Esophagus muscularis mucosa (tissue), 3 donors: Measurements from ENCODE around the gene CCDC137.

Experiments
- CTCF ChIP-seq, 3 experiments: fragments of 200-600 bp in 2 of 3; fragments of 450-650 bp in 1 of 3; sonication (generic) in 2 of 3; IDR thresholded peaks; one replicate each; pipeline ENCODE4 v1.5.1; 2017 to 2019; ENCODE audit warnings: antibody characterized with exemption in 3 of 3, mild to moderate bottlenecking in 2 of 3, moderate library complexity in 1 of 3
- POLR2A ChIP-seq: fragments of 450-650 bp; IDR thresholded peaks from one replicate; pipeline ENCODE4 v1.6.1; 2017; ENCODE audit warnings: antibody characterized with exemption, moderate library complexity, mild to moderate bottlenecking, low read depth
- POLR2AphosphoS5 ChIP-seq, 2 donors: sonication (generic); formaldehyde crosslinking; IDR thresholded peaks; one replicate each; pipeline ENCODE4 v1.6.1; 2017; ENCODE audit warnings: antibody characterized with exemption in 2 of 2

- TF ChIP-seq CTCF (IDR thresholded peaks at IDR 0.05) (no peak), POLR2AphosphoS5 (IDR thresholded peaks at IDR 0.05) (no peak), POLR2A (no peak)
These were observed 13.6 kb downstream of the CCDC137 start for GRCh38 chr17:81680150-81680549.
